Transverse colon (tissue), 4 donors: Measurements from ENCODE around the gene FLOT2. TPM values are rescaled to one million over a fixed set of nuclear protein-coding genes. Genes with fewer than 3 reads are reported as not detected.
A peak's percentile ranks its signal among the peaks of the same experiment; 100 is the strongest.

Experiments used
- DNase-seq: peaks from one replicate; pipeline ENCODE4 v3.0.0-alpha.2; 2019
- H3K27ac ChIP-seq, 4 donors: fragments of 200-600 bp; sonication (generic); 2 replicates each; pipeline ENCODE4 v1.5.1; 2016 to 2018; ENCODE audit warnings: inconsistent platforms in 4 of 4
- H3K27me3 ChIP-seq: fragments of 200-600 bp; sonication (generic); 2 replicates; pipeline ENCODE4 v1.5.1; 2017; ENCODE audit warnings: inconsistent platforms
- H3K36me3 ChIP-seq, 4 donors: fragments of 200-600 bp; sonication (generic); 2 replicates each; pipeline ENCODE4 v1.5.1; 2017 to 2019; ENCODE audit warnings: inconsistent platforms in 4 of 4
- H3K4me1 ChIP-seq, 4 donors: fragments of 200-600 bp; sonication (generic); 2 replicates each; pipeline ENCODE4 v1.5.1; 2017 to 2020; ENCODE audit warnings: inconsistent platforms in 4 of 4
- H3K4me3 ChIP-seq, 4 donors: fragments of 200-600 bp; sonication (generic); 1 replicate in 1 of 4; 2 replicates in 3 of 4; pipeline versions ENCODE4 v1.5.1 to v1.6.1; 2017 to 2019; ENCODE audit warnings: inconsistent platforms in 4 of 4
- H3K9me3 ChIP-seq, 2 donors: fragments of 200-600 bp; sonication (generic); 2 replicates each; pipeline ENCODE4 v1.5.1; 2017 to 2019; ENCODE audit warnings: inconsistent platforms in 2 of 2
- EP300 ChIP-seq: sonication (generic); formaldehyde crosslinking; IDR thresholded peaks from one replicate; pipeline ENCODE4 v1.6.1; 2017; ENCODE audit warnings: antibody characterized with exemption, low read depth
- POLR2A ChIP-seq: fragments of 450-650 bp; IDR thresholded peaks from one replicate; pipeline ENCODE4 v1.6.1; 2016; ENCODE audit warnings: antibody characterized with exemption, mild to moderate bottlenecking, moderate library complexity
- POLR2AphosphoS5 ChIP-seq, 3 donors: sonication (generic); formaldehyde crosslinking; IDR thresholded peaks; one replicate each; pipeline ENCODE4 v1.6.1; 2016; ENCODE audit warnings: antibody characterized with exemption in 3 of 3
- WGBS, 2 donors: methylation state at CpG; one replicate each; pipeline ENCODE4 v1.1.5; 2018; ENCODE audit warnings: low coverage in 1 of 2; 5-methylcytosine and 5-hydroxymethylcytosine counted together
- in situ Hi-C, 4 donors: fragments of 200-750 bp; cut with MboI; loops; one replicate each; pipeline versions ENCODE4 v1.15.0 to v1.15.1; 2017; ENCODE audit warnings: low sequenced_read_pairs in 3 of 4, low pct_ligation_motif_present in 1 of 4, low pct_unique_long_range_greater_than_20kb in 1 of 4
- intact Hi-C: fragments of 100-400 bp; cut with DNase I; formaldehyde crosslinking; loops from one replicate; pipeline ENCODE4 v1.15.1; 2023; ENCODE audit warnings: low total_unique reads
- total RNA-seq, 4 donors: library from RNA; depleted of rRNA; stranded (reverse); fragments of >200 nt; gene quantifications; one replicate each; pipeline ENCODE4 v1.1.0, GENCODE V29; 2016
- TF ChIP-seq, protein P1 (sequence below), 5 experiments: fragments of 200-600 bp in 3 of 5; fragments of 450-650 bp in 2 of 5; sonication (generic) in 3 of 5; IDR thresholded peaks; 1 replicate in 2 of 5; 2 replicates in 3 of 5; pipeline ENCODE4 v1.5.1; 2016 to 2017; ENCODE audit warnings: antibody characterized with exemption in 5 of 5, inconsistent platforms in 3 of 5, mild to moderate bottlenecking in 2 of 5, moderate library complexity in 1 of 5

The FLOT2 gene
- total RNA-seq, 4 donors from 2014 or later, result 35.8 to 95.8 (median 46.5) TPM

DNA sequence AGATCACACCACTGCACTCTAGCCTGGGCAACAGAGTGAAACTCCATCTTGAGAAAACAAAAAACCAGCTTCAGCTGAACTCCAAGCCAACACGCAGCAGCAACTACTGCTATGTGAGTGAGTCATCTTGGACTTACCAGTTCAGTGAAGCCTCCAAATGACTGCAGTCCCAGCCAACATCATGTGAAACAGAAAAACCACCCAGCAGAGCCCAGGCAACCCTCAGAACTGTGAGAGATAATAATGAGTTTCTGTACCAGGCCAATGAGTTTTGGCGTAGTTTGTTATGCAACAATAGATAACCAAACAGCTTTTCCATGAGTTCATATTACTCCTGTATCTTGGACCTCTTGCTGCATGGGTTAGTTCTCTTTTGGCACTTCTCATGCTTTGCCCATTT lies 30.5 kb upstream of the FLOT2 start:
- no peak for DNase-seq
- no peak for TF ChIP-seq POLR2A
- TF ChIP-seq EP300, result no peak
- no peak for TF ChIP-seq POLR2AphosphoS5 (IDR thresholded peaks at IDR 0.05)
- TF ChIP-seq, protein P1, sequence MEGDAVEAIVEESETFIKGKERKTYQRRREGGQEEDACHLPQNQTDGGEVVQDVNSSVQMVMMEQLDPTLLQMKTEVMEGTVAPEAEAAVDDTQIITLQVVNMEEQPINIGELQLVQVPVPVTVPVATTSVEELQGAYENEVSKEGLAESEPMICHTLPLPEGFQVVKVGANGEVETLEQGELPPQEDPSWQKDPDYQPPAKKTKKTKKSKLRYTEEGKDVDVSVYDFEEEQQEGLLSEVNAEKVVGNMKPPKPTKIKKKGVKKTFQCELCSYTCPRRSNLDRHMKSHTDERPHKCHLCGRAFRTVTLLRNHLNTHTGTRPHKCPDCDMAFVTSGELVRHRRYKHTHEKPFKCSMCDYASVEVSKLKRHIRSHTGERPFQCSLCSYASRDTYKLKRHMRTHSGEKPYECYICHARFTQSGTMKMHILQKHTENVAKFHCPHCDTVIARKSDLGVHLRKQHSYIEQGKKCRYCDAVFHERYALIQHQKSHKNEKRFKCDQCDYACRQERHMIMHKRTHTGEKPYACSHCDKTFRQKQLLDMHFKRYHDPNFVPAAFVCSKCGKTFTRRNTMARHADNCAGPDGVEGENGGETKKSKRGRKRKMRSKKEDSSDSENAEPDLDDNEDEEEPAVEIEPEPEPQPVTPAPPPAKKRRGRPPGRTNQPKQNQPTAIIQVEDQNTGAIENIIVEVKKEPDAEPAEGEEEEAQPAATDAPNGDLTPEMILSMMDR (IDR thresholded peaks at IDR 0.05), result no peak
- H3K27ac ChIP-seq, result no peak overlapping the region
- H3K36me3 ChIP-seq, result peaks cover 0 to 19% (median 7%) of the 10 kb centered on the region in 4 donors
- in situ Hi-C loops, result no loop called here
- WGBS, 2 donors, result 80 to 91% methylated on average over 1 to 2 of the region's 2 CpGs
- no peaks in the 10 kb centered on the region for H3K9me3 ChIP-seq
- no peaks in the 10 kb centered on the region for H3K27me3 ChIP-seq
- peaks cover 0 to 19% (median 3%) of the 10 kb centered on the region in 4 donors for H3K4me1 ChIP-seq
- H3K4me3 ChIP-seq, result no peak overlapping the region
- intact Hi-C loops, result no loop called here

DNA sequence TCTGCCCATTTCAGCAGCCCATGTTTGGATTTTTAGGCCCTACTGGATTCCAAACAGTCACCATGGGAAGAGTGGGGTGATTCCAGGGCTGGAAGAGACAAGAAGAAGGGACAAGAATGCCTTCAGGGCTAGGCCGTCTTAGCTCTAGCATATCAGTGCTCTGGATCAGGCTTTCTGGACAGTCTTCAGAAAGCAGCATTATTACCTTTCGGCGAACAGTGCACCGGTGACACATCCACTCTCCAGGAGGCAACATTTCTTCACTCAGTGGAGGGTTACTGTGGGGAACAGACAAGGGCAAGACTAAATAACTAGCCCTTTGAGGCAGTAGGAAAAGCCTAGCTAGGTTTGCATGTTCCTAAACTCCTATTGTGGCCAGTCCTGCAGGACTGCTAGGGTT lies 29.3 kb upstream of the FLOT2 start:
- Histone ChIP-seq H3K4me3 (no peak overlapping the region), H3K27me3 (no peaks in the 10 kb centered on the region), H3K36me3 (peaks cover 0 to 27% (median 12%) of the 10 kb centered on the region in 4 donors), H3K4me1 (peaks cover 0 to 19% (median 3%) of the 10 kb centered on the region in 4 donors), H3K27ac (peak overlapping the region; percentile 18 to 67 (median 32)), H3K9me3 (no peaks in the 10 kb centered on the region)
- in situ Hi-C loops, result no loop called here
- intact Hi-C loops, result no loop called here
- no peak for DNase-seq
- 98 to 100% methylated on average over 3 to 4 of the region's 4 CpGs for WGBS, 2 donors
- no peak for TF ChIP-seq EP300
- no peak for TF ChIP-seq POLR2AphosphoS5 (IDR thresholded peaks at IDR 0.05)
- TF ChIP-seq, protein P1 (IDR thresholded peaks at IDR 0.05), result no peak
- no peak for TF ChIP-seq POLR2A

DNA sequence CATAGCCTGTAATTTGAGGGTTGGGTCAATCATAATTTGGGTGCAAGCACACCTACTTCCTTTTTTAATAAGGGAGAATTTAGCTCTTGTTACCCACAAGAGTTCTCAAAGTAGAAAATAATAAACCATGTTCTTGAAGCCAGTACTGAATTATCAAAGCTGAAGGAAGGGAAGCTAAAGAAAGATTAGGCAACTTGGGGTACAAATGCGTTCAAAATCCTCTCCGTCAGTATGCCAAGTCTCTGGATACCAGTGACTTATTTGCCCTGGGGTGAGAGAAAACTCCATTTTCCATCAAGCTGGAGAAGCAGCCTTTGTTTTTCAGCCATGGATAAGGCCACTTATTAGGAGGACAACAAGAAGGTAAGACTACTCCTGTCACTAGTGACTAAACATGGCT lies 28.8 kb upstream of the FLOT2 start:
- 75 to 76% methylated on average over 2 of the region's 2 CpGs for WGBS, 2 donors
- Histone ChIP-seq H3K9me3 (no peaks in the 10 kb centered on the region), H3K4me3 (no peak overlapping the region), H3K36me3 (peaks cover 0 to 31% (median 14%) of the 10 kb centered on the region in 4 donors), H3K4me1 (peaks cover 0 to 19% (median 3%) of the 10 kb centered on the region in 4 donors), H3K27ac (peak overlapping the region; percentile 18 to 67 (median 32)), H3K27me3 (no peaks in the 10 kb centered on the region)
- intact Hi-C loops, result no loop called here
- TF ChIP-seq, protein P1 (IDR thresholded peaks at IDR 0.05), result no peak
- TF ChIP-seq POLR2AphosphoS5 (IDR thresholded peaks at IDR 0.05) (no peak), POLR2A (no peak), EP300 (no peak)
- no peak for DNase-seq
- in situ Hi-C loops, result no loop called here

DNA sequence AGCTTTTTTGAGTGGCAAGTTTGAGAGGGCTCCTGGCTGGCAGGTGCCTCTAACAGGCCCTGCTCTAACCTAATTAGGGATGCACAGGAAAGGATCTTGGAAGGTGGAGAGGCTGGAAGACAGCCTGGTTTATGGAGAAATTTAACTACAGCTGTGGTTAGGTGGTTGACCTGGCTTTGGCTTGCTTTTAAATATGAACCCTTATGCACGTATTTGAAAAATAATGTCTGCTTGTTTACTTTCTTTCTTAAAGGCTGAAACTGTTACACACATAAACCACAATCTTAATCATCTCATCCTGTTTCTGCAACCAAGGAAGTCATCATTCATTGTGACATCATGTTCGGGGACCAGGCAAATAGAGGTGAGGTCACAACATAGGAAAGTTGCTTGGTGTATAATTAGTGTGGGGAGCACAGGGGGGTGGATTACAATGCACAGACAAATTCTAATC lies 28.4 kb upstream of the FLOT2 start:
- intact Hi-C loops (no loop called here), in situ Hi-C loops (no loop called here)
- WGBS, 2 donors, result 30 to 85% methylated on average over 2 of the region's 2 CpGs
- no peak for TF ChIP-seq EP300
- no peak for TF ChIP-seq POLR2A
- Histone ChIP-seq H3K36me3 (peaks cover 0 to 35% (median 16%) of the 10 kb centered on the region in 4 donors), H3K27ac (peak overlapping the region; percentile 45 to 67 (median 52)), H3K9me3 (no peaks in the 10 kb centered on the region), H3K27me3 (no peaks in the 10 kb centered on the region), H3K4me1 (peaks cover 0 to 19% (median 3%) of the 10 kb centered on the region in 4 donors), H3K4me3 (no peak overlapping the region)
- DNase-seq, result no peak

DNA sequence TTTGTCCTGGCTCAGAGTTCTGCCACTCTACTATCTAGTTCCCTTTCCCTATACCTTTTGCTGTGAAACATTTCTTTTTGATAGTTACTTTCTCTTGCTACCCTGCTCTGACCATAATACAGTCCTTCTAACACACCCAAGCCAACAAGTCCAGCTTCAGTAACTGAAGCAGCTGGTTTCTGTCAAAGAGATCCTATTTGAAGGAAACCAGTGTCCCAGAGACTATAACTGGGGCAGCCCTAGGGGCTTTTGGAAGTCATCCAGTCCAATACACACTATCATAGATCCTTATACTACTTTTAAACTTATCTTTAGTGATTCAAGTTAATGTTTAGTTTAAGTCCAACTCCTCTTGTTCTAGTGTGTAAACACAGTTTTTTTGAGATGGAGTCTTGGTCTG lies 22.7 kb upstream of the FLOT2 start:
- DNase-seq, result no peak
- Histone ChIP-seq H3K4me1 (no peaks in the 10 kb centered on the region), H3K9me3 (no peaks in the 10 kb centered on the region), H3K36me3 (peaks cover 0 to 73% (median 36%) of the 10 kb centered on the region in 4 donors), H3K4me3 (no peak overlapping the region), H3K27me3 (no peaks in the 10 kb centered on the region), H3K27ac (no peak overlapping the region)
- no peak for TF ChIP-seq EP300
- TF ChIP-seq, protein P1 (IDR thresholded peaks at IDR 0.05), result no peak
- TF ChIP-seq POLR2AphosphoS5 (IDR thresholded peaks at IDR 0.05), result no peak
- TF ChIP-seq POLR2A, result no peak
- in situ Hi-C loops (loop anchor here in 2 of 4 donors (25.0 kb wide), 1 partner anchor 158 kb away; no protein-coding TSS in a partner anchor), intact Hi-C loops (no loop called here)
